ENCODE results near the gene CPNE2. TPM values are rescaled to one million over a fixed set of nuclear protein-coding genes. Genes with fewer than 3 reads are reported as not detected.

CPNE2 gene
- total RNA-seq, 1 experiment from 2014 or later, result 43.4 TPM

DNA sequence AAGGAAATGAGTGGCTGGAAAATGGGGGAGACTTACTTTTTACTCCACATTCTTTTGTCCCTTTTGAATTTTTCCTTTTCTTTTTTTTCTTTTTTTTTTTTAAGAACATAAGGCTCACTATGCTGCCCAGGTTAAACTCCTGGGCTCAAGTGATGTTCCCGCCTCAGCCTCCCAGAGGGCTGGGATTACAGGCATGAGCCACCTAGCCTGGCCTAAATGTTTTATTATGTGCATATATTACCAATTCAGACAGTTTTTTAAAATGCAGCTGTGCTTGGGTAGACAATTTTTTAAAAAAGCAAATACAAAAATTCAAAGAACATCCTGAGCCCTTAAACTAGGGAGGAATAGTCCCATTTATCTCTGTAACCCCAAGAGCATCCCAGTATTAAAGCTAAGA lies 65.2 kb downstream of the CPNE2 start:
- CTCF ChIA-PET, result no interaction called here
- POLR2A ChIA-PET, result no interaction called here
- Histone ChIP-seq H3K27ac (ENCODE audit: low read length) (no peak overlapping the region), H3K9me3 (ENCODE audit: control insufficient read depth, insufficient read depth, low read depth, low read length) (no peaks in the 10 kb centered on the region), H3K27me3 (ENCODE audit: control insufficient read depth, insufficient read depth, low read length) (no peaks in the 10 kb centered on the region), H3K4me1 (ENCODE audit: control insufficient read depth, insufficient read depth, low read length) (no peaks in the 10 kb centered on the region), H3K4me3 (ENCODE audit: low read depth in 2 of 2, low read length in 2 of 2) (no peak overlapping the region), H3K36me3 (ENCODE audit: control insufficient read depth, insufficient read depth, low read length) (peaks cover 9% of the 10 kb centered on the region; the same call in 1 of the 2 replicates)
- intact Hi-C loops (cut with micrococcal nuclease; ENCODE audit: unreplicated experiment), result no loop called here
- DNase-seq (ENCODE audit: low read depth, low spot score) (no peak), ATAC-seq (no peak)
- TF ChIP-seq, protein P1, sequence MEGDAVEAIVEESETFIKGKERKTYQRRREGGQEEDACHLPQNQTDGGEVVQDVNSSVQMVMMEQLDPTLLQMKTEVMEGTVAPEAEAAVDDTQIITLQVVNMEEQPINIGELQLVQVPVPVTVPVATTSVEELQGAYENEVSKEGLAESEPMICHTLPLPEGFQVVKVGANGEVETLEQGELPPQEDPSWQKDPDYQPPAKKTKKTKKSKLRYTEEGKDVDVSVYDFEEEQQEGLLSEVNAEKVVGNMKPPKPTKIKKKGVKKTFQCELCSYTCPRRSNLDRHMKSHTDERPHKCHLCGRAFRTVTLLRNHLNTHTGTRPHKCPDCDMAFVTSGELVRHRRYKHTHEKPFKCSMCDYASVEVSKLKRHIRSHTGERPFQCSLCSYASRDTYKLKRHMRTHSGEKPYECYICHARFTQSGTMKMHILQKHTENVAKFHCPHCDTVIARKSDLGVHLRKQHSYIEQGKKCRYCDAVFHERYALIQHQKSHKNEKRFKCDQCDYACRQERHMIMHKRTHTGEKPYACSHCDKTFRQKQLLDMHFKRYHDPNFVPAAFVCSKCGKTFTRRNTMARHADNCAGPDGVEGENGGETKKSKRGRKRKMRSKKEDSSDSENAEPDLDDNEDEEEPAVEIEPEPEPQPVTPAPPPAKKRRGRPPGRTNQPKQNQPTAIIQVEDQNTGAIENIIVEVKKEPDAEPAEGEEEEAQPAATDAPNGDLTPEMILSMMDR (IDR thresholded peaks at IDR 0.05), result no peak
- TF ChIP-seq POLR2AphosphoS5 (IDR thresholded peaks at IDR 0.05; ENCODE audit: low read depth, low read length) (no peak), TCF7L2 (IDR thresholded peaks at IDR 0.05; ENCODE audit: low read depth, low read length) (no peak), SIN3A (IDR thresholded peaks at IDR 0.05; ENCODE audit: borderline replicate concordance, insufficient read depth, low read depth, low read length) (no peak)
- TF ChIP-seq, protein P2, sequence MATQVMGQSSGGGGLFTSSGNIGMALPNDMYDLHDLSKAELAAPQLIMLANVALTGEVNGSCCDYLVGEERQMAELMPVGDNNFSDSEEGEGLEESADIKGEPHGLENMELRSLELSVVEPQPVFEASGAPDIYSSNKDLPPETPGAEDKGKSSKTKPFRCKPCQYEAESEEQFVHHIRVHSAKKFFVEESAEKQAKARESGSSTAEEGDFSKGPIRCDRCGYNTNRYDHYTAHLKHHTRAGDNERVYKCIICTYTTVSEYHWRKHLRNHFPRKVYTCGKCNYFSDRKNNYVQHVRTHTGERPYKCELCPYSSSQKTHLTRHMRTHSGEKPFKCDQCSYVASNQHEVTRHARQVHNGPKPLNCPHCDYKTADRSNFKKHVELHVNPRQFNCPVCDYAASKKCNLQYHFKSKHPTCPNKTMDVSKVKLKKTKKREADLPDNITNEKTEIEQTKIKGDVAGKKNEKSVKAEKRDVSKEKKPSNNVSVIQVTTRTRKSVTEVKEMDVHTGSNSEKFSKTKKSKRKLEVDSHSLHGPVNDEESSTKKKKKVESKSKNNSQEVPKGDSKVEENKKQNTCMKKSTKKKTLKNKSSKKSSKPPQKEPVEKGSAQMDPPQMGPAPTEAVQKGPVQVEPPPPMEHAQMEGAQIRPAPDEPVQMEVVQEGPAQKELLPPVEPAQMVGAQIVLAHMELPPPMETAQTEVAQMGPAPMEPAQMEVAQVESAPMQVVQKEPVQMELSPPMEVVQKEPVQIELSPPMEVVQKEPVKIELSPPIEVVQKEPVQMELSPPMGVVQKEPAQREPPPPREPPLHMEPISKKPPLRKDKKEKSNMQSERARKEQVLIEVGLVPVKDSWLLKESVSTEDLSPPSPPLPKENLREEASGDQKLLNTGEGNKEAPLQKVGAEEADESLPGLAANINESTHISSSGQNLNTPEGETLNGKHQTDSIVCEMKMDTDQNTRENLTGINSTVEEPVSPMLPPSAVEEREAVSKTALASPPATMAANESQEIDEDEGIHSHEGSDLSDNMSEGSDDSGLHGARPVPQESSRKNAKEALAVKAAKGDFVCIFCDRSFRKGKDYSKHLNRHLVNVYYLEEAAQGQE (IDR thresholded peaks at IDR 0.05; ENCODE audit: insufficient read depth in 1 of 2, low read depth in 2 of 2, low read length in 1 of 2), result no peak
- no TSS peak for BruUV-seq (replicated peaks)
- in situ Hi-C loops (cut with HindIII; ENCODE audit: low pct_unique_long_range_greater_than_20kb, low sequenced_read_pairs), result no loop called here

DNA sequence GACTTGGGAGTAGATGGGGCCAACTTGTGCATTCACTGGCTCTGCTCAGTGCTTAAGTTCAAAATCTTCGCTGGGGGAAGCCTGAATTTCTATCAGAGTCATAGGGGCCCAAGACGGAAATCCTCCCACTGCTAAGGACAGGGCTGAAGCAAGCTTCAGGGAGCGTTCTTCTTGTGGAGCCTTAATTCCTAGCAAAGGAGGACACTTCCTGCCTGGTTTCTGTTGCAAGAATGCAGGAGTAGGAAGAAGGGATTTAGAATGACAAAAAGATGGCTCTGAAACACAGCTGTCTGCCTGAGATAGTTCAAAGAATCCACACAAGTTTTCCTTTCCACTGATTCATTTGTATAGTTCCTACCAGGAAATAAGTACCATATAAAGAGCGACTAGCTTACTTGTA lies 67.1 kb downstream of the CPNE2 start:
- Histone ChIP-seq H3K36me3 (ENCODE audit: control insufficient read depth, insufficient read depth, low read length) (peaks cover 9% of the 10 kb centered on the region), H3K9me3 (ENCODE audit: control insufficient read depth, insufficient read depth, low read depth, low read length) (no peaks in the 10 kb centered on the region), H3K4me3 (ENCODE audit: low read depth in 2 of 2, low read length in 2 of 2) (no peak overlapping the region), H3K27me3 (ENCODE audit: control insufficient read depth, insufficient read depth, low read length) (no peaks in the 10 kb centered on the region), H3K27ac (ENCODE audit: low read length) (no peak overlapping the region), H3K4me1 (ENCODE audit: control insufficient read depth, insufficient read depth, low read length) (no peaks in the 10 kb centered on the region)
- ChIA-PET POLR2A (no interaction called here), CTCF (interaction anchor here (0.6 kb wide), 1 partner anchor 66 kb away, joined by 6 read pairs; no protein-coding TSS in a partner anchor)
- BruUV-seq (replicated peaks), result no TSS peak
- in situ Hi-C loops (cut with HindIII; ENCODE audit: low pct_unique_long_range_greater_than_20kb, low sequenced_read_pairs), result no loop called here
- intact Hi-C loops (cut with micrococcal nuclease; ENCODE audit: unreplicated experiment), result no loop called here
- TF ChIP-seq, protein P2 (IDR thresholded peaks at IDR 0.05; ENCODE audit: insufficient read depth in 1 of 2, low read depth in 2 of 2, low read length in 1 of 2), result no peak
- TF ChIP-seq TCF7L2 (IDR thresholded peaks at IDR 0.05; ENCODE audit: low read depth, low read length) (no peak), SIN3A (IDR thresholded peaks at IDR 0.05; ENCODE audit: borderline replicate concordance, insufficient read depth, low read depth, low read length) (no peak), POLR2AphosphoS5 (IDR thresholded peaks at IDR 0.05; ENCODE audit: low read depth, low read length) (no peak)
- TF ChIP-seq, protein P1 (IDR thresholded peaks at IDR 0.05), result no peak
- DNase-seq (ENCODE audit: low read depth, low spot score) (no peak), ATAC-seq (no peak)
